Endodermal cell (in vitro differentiated cells): Measurements from ENCODE around the gene RAB3C. TPM values are rescaled to one million over a fixed set of nuclear protein-coding genes. Genes with fewer than 3 reads are reported as not detected.

ENCODE experiments used
- DNase-seq: peaks from one replicate; pipeline ENCODE4 v3.0.0-alpha.2; 2017
- H3K27ac ChIP-seq: 2 replicates; pipeline ENCODE4 v1.5.1; 2013; ENCODE audit warnings: mild to moderate bottlenecking, low read depth, low read length, moderate library complexity
- H3K27me3 ChIP-seq: 2 replicates; pipeline ENCODE4 v1.6.1; 2013; ENCODE audit warnings: mild to moderate bottlenecking, low read length, moderate library complexity; ENCODE audit not compliant: insufficient read depth, control insufficient read depth, poor library complexity, severe bottlenecking
- H3K36me3 ChIP-seq: 2 replicates; pipeline ENCODE4 v1.7.0; 2013; ENCODE audit warnings: mild to moderate bottlenecking, low read length, moderate library complexity; ENCODE audit not compliant: control insufficient read depth, insufficient read depth
- H3K4me1 ChIP-seq: one replicate; pipeline ENCODE4 v1.7.0; 2013; ENCODE audit warnings: low read length; ENCODE audit not compliant: control insufficient read depth, insufficient read depth
- H3K4me3 ChIP-seq: 2 replicates; pipeline ENCODE4 v1.5.1; 2013; ENCODE audit warnings: mild to moderate bottlenecking, low read length, moderate library complexity
- H3K9ac ChIP-seq: 2 replicates; pipeline ENCODE4 v1.6.1; 2013; ENCODE audit warnings: mild to moderate bottlenecking, low read length, moderate library complexity; ENCODE audit not compliant: poor library complexity, severe bottlenecking; ENCODE audit errors: extremely low read depth
- H3K9me3 ChIP-seq: 2 replicates; pipeline ENCODE4 v1.6.1; 2013; ENCODE audit warnings: mild to moderate bottlenecking, low read length, moderate library complexity; ENCODE audit not compliant: control insufficient read depth
- H3K27ac Mint-ChIP-seq: 2 replicates; pipeline ENCODE4 v1.8.0; 2020; ENCODE audit warnings: mixed read lengths
- H3K27me3 Mint-ChIP-seq: 2 replicates; pipeline ENCODE4 v1.8.0; 2021; ENCODE audit warnings: mild to moderate bottlenecking, mixed read lengths; ENCODE audit not compliant: insufficient read depth
- H3K36me3 Mint-ChIP-seq: 2 replicates; pipeline ENCODE4 v1.8.0; 2020; ENCODE audit warnings: low read depth, mixed read lengths
- H3K4me1 Mint-ChIP-seq: 2 replicates; pipeline ENCODE4 v1.8.0; 2020; ENCODE audit warnings: mixed read lengths
- H3K4me3 Mint-ChIP-seq: 2 replicates; pipeline ENCODE4 v1.8.0; 2020; ENCODE audit warnings: mild to moderate bottlenecking, moderate library complexity, mixed read lengths
- H3K9me3 Mint-ChIP-seq: 2 replicates; pipeline ENCODE4 v1.8.0; 2020; ENCODE audit warnings: mild to moderate bottlenecking, mixed read lengths
- WGBS, 2 experiments: methylation state at CpG; one replicate each; pipeline versions ENCODE4 v1.1.5 to v1.1.7; 2013; ENCODE audit warnings: missing lambda C conversion rate in 2 of 2, mixed read lengths in 1 of 2; ENCODE audit not compliant: insufficient coverage in 1 of 2, insufficient read length in 1 of 2; 5-methylcytosine and 5-hydroxymethylcytosine counted together
- total RNA-seq, 2 donors: library from RNA; stranded (reverse); fragmentation: NEBNext Ultra II Directional in 1 of 2; extraction: Animal tissue kit (Norgen Biotek cat#: 25700) in 1 of 2; gene quantifications; 2 replicates in 1 of 2; 3 replicates in 1 of 2; pipeline ENCODE4 v1.2.1, GENCODE V29; 2021
- TF ChIP-seq, protein P1 (sequence below): fragments of 200-600 bp; sonication (generic); conservative IDR thresholded peaks from 2 replicates; pipeline ENCODE4 v1.5.0; 2021; ENCODE audit warnings: antibody characterized with exemption, mild to moderate bottlenecking

RAB3C gene
- total RNA-seq, 2 donors from 2014 or later, result 5.8 to 15.1 TPM

DNA sequence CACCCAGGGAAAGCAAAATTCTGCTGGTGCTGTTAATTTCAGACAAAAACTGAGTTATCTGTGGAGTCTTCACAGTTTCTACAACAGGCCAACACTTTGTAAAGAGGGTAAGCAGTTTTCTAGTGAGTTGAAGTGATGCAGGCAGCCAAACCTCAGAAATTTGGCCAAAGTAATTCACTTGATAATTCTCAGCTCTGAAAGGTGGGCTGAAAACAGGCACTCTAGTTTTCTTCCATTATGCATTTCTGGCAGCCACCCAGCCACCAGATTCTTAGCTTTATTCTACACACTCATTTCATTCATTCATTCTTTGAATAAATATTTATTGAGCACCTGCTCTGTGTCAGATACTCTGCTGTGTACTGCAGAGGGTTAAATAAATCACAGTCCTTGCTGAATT, 184.2 kb downstream of the RAB3C start:
- Mint-ChIP-seq H3K27ac (no peak overlapping the region), H3K36me3 (no peaks in the 10 kb centered on the region), H3K4me1 (peaks cover 2% of the 10 kb centered on the region), H3K4me3 (no peak overlapping the region), H3K9me3 (no peaks in the 10 kb centered on the region), H3K27me3 (no peaks in the 10 kb centered on the region)
- TF ChIP-seq, protein P1, sequence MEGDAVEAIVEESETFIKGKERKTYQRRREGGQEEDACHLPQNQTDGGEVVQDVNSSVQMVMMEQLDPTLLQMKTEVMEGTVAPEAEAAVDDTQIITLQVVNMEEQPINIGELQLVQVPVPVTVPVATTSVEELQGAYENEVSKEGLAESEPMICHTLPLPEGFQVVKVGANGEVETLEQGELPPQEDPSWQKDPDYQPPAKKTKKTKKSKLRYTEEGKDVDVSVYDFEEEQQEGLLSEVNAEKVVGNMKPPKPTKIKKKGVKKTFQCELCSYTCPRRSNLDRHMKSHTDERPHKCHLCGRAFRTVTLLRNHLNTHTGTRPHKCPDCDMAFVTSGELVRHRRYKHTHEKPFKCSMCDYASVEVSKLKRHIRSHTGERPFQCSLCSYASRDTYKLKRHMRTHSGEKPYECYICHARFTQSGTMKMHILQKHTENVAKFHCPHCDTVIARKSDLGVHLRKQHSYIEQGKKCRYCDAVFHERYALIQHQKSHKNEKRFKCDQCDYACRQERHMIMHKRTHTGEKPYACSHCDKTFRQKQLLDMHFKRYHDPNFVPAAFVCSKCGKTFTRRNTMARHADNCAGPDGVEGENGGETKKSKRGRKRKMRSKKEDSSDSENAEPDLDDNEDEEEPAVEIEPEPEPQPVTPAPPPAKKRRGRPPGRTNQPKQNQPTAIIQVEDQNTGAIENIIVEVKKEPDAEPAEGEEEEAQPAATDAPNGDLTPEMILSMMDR, result no peak
- no peaks in the 10 kb centered on the region for H3K4me1 ChIP-seq
- no peak overlapping the region for H3K27ac ChIP-seq
- H3K36me3 ChIP-seq, result no peaks in the 10 kb centered on the region
- no peak overlapping the region for H3K9ac ChIP-seq
- H3K27me3 ChIP-seq, result no peaks in the 10 kb centered on the region
- no peak overlapping the region for H3K4me3 ChIP-seq
- no peaks in the 10 kb centered on the region for H3K9me3 ChIP-seq
- no peak for DNase-seq

DNA sequence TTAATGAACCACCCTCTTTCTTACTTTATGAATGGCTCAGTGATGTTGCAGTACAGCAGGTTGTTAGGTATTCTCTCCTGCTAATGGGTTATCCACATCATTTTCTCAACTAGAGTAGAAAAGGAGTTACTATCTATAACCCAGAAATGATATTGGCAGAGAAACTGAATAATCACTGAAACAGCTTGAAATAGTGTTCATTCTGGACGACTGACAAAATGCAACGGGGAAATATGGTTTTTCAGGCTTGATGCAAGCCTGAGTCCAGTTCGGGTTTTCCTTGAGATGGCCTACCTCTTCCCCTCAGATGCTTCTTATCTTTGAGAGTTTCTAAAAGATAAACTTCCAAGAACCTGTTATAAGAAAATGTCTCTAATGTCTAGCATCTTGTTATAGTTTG, 187.3 kb downstream of the RAB3C start:
- peaks cover 3% of the 10 kb centered on the region for H3K27me3 ChIP-seq
- H3K27ac ChIP-seq, result no peak overlapping the region
- no peak for DNase-seq
- 90 to 97% methylated on average over 3 of the region's 3 CpGs for whole genome bisulfite sequencing, 2 experiments
- Mint-ChIP-seq H3K27ac (no peak overlapping the region), H3K36me3 (no peaks in the 10 kb centered on the region), H3K4me3 (no peak overlapping the region), H3K27me3 (peaks cover 9% of the 10 kb centered on the region), H3K9me3 (no peaks in the 10 kb centered on the region), H3K4me1 (peaks cover 4% of the 10 kb centered on the region)
- TF ChIP-seq, protein P1, result no peak
- H3K9me3 ChIP-seq, result no peaks in the 10 kb centered on the region
- H3K4me1 ChIP-seq, result no peaks in the 10 kb centered on the region
- H3K4me3 ChIP-seq, result no peak overlapping the region
- H3K9ac ChIP-seq, result no peak overlapping the region
- no peaks in the 10 kb centered on the region for H3K36me3 ChIP-seq

DNA sequence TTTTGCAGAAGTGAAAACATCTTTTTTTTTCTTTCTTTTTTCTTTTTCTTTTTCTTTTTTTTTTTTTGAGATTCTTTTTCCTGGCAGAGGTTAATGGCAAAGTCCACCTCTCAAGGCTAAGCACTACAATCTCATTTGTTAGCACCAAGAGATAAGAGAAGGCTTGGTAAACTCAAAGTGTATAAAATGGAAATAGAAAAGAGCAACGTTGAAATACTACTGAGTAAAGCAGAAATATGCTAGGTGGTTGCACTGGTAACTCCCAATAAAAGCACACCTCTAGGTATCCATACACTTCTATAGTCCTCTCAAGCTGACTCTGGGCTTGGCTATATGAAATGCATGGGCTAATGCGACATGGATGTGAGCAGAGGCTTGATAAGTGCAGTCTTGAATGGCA, 188.9 kb downstream of the RAB3C start:
- H3K27me3 ChIP-seq, result peaks cover 5% of the 10 kb centered on the region
- no peak overlapping the region for H3K9ac ChIP-seq
- no peaks in the 10 kb centered on the region for H3K36me3 Mint-ChIP-seq
- no peak overlapping the region for H3K27ac Mint-ChIP-seq
- no peak overlapping the region for H3K4me3 ChIP-seq
- H3K9me3 Mint-ChIP-seq, result no peaks in the 10 kb centered on the region
- peaks cover 3% of the 10 kb centered on the region for H3K4me1 ChIP-seq
- TF ChIP-seq, protein P1, result no peak
- H3K9me3 ChIP-seq, result no peaks in the 10 kb centered on the region
- H3K4me3 Mint-ChIP-seq, result no peak overlapping the region
- WGBS, 2 experiments, result 96 to 100% methylated on average over 1 of the region's 2 CpGs
- H3K27me3 Mint-ChIP-seq, result peaks cover 9% of the 10 kb centered on the region
- H3K4me1 Mint-ChIP-seq, result peaks cover 15% of the 10 kb centered on the region
- no peak overlapping the region for H3K27ac ChIP-seq
- no peak for DNase-seq
- no peaks in the 10 kb centered on the region for H3K36me3 ChIP-seq
